Measurements from ENCODE around the gene METTL24. TPM values are rescaled to one million over a fixed set of nuclear protein-coding genes. Genes with fewer than 3 reads are reported as not detected.

Gene METTL24
- total and polyA plus RNA-seq, 2 of the 13 experiments (the other 11 are each of a cell fraction or from before 2014, with no cell fraction given): not detected

- H3K36me3 ChIP-seq (replicated peaks in 1 of 2; ENCODE audit: control insufficient read depth in 1 of 2, insufficient read depth in 2 of 2, low read length in 2 of 2): peaks cover 1 to 5% of the 10 kb centered on the region in 2 experiments; a peak in 1 of 5 replicates
- intact Hi-C loops (cut with micrococcal nuclease; ENCODE audit: unreplicated experiment): loop anchor here (10.0 kb wide), 1 partner anchor 1185 kb away; no protein-coding TSS in a partner anchor
- in situ Hi-C loops (cut with HindIII; ENCODE audit: extremely low pct_ligation_motif_present, low pct_unique_long_range_greater_than_20kb): no loop called here
- no peak for ATAC-seq
- DNase-seq (ENCODE audit: low spot score): no peak
- no peak overlapping the region for H3K4me3 ChIP-seq (replicated peaks in 1 of 3; ENCODE audit: insufficient read depth in 1 of 3, low read depth in 2 of 3, low read length in 3 of 3)
- POLR2A ChIA-PET: no interaction called here
- H3K4me1 ChIP-seq (ENCODE audit: insufficient read depth, low read length): no peaks in the 10 kb centered on the region
- TF ChIP-seq ZNF773 (CRISPR knock-in tag; IDR thresholded peaks at IDR 0.05; ENCODE audit: borderline replicate concordance) (no peak), LCORL (IDR thresholded peaks at IDR 0.05) (no peak), LCORL (CRISPR knock-in tag; IDR thresholded peaks at IDR 0.05) (no peak), MED8 (CRISPR knock-in tag; IDR thresholded peaks at IDR 0.05; ENCODE audit: insufficient replicate concordance) (no peak), KMT2B (CRISPR knock-in tag; IDR thresholded peaks at IDR 0.05) (no peak), JDP2 (CRISPR knock-in tag; IDR thresholded peaks at IDR 0.05; ENCODE audit: borderline replicate concordance) (no peak), SP1 (IDR thresholded peaks at IDR 0.05) (no peak), SP1 (CRISPR knock-in tag; IDR thresholded peaks at IDR 0.05) (no peak), RBM22 (optimal IDR thresholded peaks at IDR 0.05; ENCODE audit: low read length) (no peak), SRSF1 (optimal IDR thresholded peaks at IDR 0.05; ENCODE audit: low read depth, low read length) (no peak)
- H3K27me3 ChIP-seq (ENCODE audit: control insufficient read depth in 1 of 2, insufficient read depth in 2 of 2, low read length in 2 of 2): no peaks in the 10 kb centered on the region
- no peak overlapping the region for H2AFZ ChIP-seq (ENCODE audit: low read length)
- CTCF ChIA-PET (ENCODE audit: low intra/inter-chr PET ratio, low total read pairs): no interaction called here
- WGBS (ENCODE audit: low lambda C conversion rate): 93% methylated on average over 14 of the region's 18 CpGs
- no peak overlapping the region for H3K4me2 ChIP-seq (ENCODE audit: low read depth, low read length)
- no peaks in the 10 kb centered on the region for H3K79me2 ChIP-seq (ENCODE audit: insufficient read depth, low read length)
- H3K9me3 ChIP-seq (ENCODE audit: low read length): no peaks in the 10 kb centered on the region
- no peak for FAIRE-seq
- H3K9ac ChIP-seq (ENCODE audit: insufficient read depth, low read depth, low read length): no peak overlapping the region
- BruUV-seq (replicated peaks): no TSS peak
- H4K20me1 ChIP-seq (ENCODE audit: insufficient read depth, low read length): no peaks in the 10 kb centered on the region
- no peak overlapping the region for H3K27ac ChIP-seq (ENCODE audit: extremely low read length, insufficient read depth, low read length)
Observed at GRCh38 chr6:110400208-110400607, 42.1 kb upstream of the METTL24 start.

Data from HepG2 (cell line).